GM12874 (cell line): ENCODE results near the gene SLC25A42.

Experiments used
- CTCF ChIP-seq: IDR thresholded peaks from 2 replicates; pipeline ENCODE4 v1.5.1; 2011; ENCODE audit warnings: low read depth, mild to moderate bottlenecking, control low read depth, low read length, moderate library complexity; ENCODE audit not compliant: insufficient read depth

SLC25A42 gene

GRCh38 chr19:19064098-19064722, 416 bp downstream of the SLC25A42 start:
- peak; percentile 53 for TF ChIP-seq CTCF

- TF ChIP-seq CTCF: no peak
Measured at GRCh38 chr19:19064811-19065745, 1.3 kb downstream of the SLC25A42 start.

- TF ChIP-seq CTCF: no peak
Measured at GRCh38 chr19:19067276-19068072, 3.7 kb downstream of the SLC25A42 start.

GRCh38 chr19:19068659-19069654, 5.2 kb downstream of the SLC25A42 start:
- TF ChIP-seq CTCF: no peak

- TF ChIP-seq CTCF: no peak
Measured at GRCh38 chr19:19071897-19072296, 8.1 kb downstream of the SLC25A42 start.

- TF ChIP-seq CTCF: no peak
Measured at GRCh38 chr19:19074196-19074882, 10.5 kb downstream of the SLC25A42 start.
